Endodermal cell (in vitro differentiated cells): ENCODE data around the gene ACADVL. TPM values are rescaled to one million over a fixed set of nuclear protein-coding genes. Genes with fewer than 3 reads are reported as not detected.

Source experiments
- DNase-seq: peaks from one replicate; pipeline ENCODE4 v3.0.0-alpha.2; 2017
- H3K27ac ChIP-seq: 2 replicates; pipeline ENCODE4 v1.5.1; 2013; ENCODE audit warnings: mild to moderate bottlenecking, low read depth, low read length, moderate library complexity
- H3K27me3 ChIP-seq: 2 replicates; pipeline ENCODE4 v1.6.1; 2013; ENCODE audit warnings: mild to moderate bottlenecking, low read length, moderate library complexity; ENCODE audit not compliant: insufficient read depth, control insufficient read depth, poor library complexity, severe bottlenecking
- H3K36me3 ChIP-seq: 2 replicates; pipeline ENCODE4 v1.7.0; 2013; ENCODE audit warnings: mild to moderate bottlenecking, low read length, moderate library complexity; ENCODE audit not compliant: control insufficient read depth, insufficient read depth
- H3K4me1 ChIP-seq: one replicate; pipeline ENCODE4 v1.7.0; 2013; ENCODE audit warnings: low read length; ENCODE audit not compliant: control insufficient read depth, insufficient read depth
- H3K4me3 ChIP-seq: 2 replicates; pipeline ENCODE4 v1.5.1; 2013; ENCODE audit warnings: mild to moderate bottlenecking, low read length, moderate library complexity
- H3K9ac ChIP-seq: 2 replicates; pipeline ENCODE4 v1.6.1; 2013; ENCODE audit warnings: mild to moderate bottlenecking, low read length, moderate library complexity; ENCODE audit not compliant: poor library complexity, severe bottlenecking; ENCODE audit errors: extremely low read depth
- H3K9me3 ChIP-seq: 2 replicates; pipeline ENCODE4 v1.6.1; 2013; ENCODE audit warnings: mild to moderate bottlenecking, low read length, moderate library complexity; ENCODE audit not compliant: control insufficient read depth
- H3K27ac Mint-ChIP-seq: 2 replicates; pipeline ENCODE4 v1.8.0; 2020; ENCODE audit warnings: mixed read lengths
- H3K27me3 Mint-ChIP-seq: 2 replicates; pipeline ENCODE4 v1.8.0; 2021; ENCODE audit warnings: mild to moderate bottlenecking, mixed read lengths; ENCODE audit not compliant: insufficient read depth
- H3K36me3 Mint-ChIP-seq: 2 replicates; pipeline ENCODE4 v1.8.0; 2020; ENCODE audit warnings: low read depth, mixed read lengths
- H3K4me1 Mint-ChIP-seq: 2 replicates; pipeline ENCODE4 v1.8.0; 2020; ENCODE audit warnings: mixed read lengths
- H3K4me3 Mint-ChIP-seq: 2 replicates; pipeline ENCODE4 v1.8.0; 2020; ENCODE audit warnings: mild to moderate bottlenecking, moderate library complexity, mixed read lengths
- H3K9me3 Mint-ChIP-seq: 2 replicates; pipeline ENCODE4 v1.8.0; 2020; ENCODE audit warnings: mild to moderate bottlenecking, mixed read lengths
- CTCF ChIP-seq: fragments of 200-600 bp; sonication (generic); conservative IDR thresholded peaks from 2 replicates; pipeline ENCODE4 v1.5.0; 2021; ENCODE audit warnings: antibody characterized with exemption, mild to moderate bottlenecking
- WGBS, 2 experiments: methylation state at CpG; one replicate each; pipeline versions ENCODE4 v1.1.5 to v1.1.7; 2013; ENCODE audit warnings: missing lambda C conversion rate in 2 of 2, mixed read lengths in 1 of 2; ENCODE audit not compliant: insufficient coverage in 1 of 2, insufficient read length in 1 of 2; 5-methylcytosine and 5-hydroxymethylcytosine counted together
- total RNA-seq, 2 donors: library from RNA; stranded (reverse); fragmentation: NEBNext Ultra II Directional in 1 of 2; extraction: Animal tissue kit (Norgen Biotek cat#: 25700) in 1 of 2; gene quantifications; 2 replicates in 1 of 2; 3 replicates in 1 of 2; pipeline ENCODE4 v1.2.1, GENCODE V29; 2021

ACADVL gene
- total RNA-seq, 2 donors from 2014 or later, result 337 to 459 TPM

- WGBS, 2 experiments, result 1 to 2% methylated on average over 17 to 34 of the region's 34 CpGs
Observed at GRCh38 chr17:7204828-7205461, 14.8 kb upstream of the ACADVL start.

DNA sequence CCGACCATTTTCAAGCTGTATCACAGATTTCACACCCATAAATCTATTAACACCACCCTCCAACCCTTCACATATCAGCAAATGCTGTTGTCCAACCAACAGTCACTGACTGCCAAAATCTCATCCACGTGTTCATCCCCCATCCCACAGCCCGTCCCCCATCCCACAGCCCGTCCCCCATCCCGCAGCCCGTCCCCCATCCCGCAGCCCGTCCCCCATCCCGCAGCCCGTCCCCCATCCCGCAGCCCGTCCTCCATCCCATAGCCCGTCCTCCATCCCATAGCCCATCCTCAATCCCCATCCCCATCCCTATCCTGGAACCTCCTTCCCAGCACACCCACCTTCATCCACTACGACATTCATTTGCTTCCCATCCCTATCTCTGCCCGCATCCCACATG is 14.2 kb upstream of the ACADVL start:
- WGBS, 2 experiments, result 54% methylated on average over 4 to 12 of the region's 15 CpGs
- H3K4me1 ChIP-seq, result peaks cover 4% of the 10 kb centered on the region
- H3K27me3 Mint-ChIP-seq, result peaks cover 20% of the 10 kb centered on the region
- peak overlapping the region; percentile 84 for H3K4me3 ChIP-seq
- peaks cover 17% of the 10 kb centered on the region for H3K36me3 Mint-ChIP-seq
- peaks cover 21% of the 10 kb centered on the region for H3K36me3 ChIP-seq
- peaks cover 13% of the 10 kb centered on the region for H3K4me1 Mint-ChIP-seq
- H3K27ac ChIP-seq, result peak overlapping the region; percentile 92
- no peak for TF ChIP-seq CTCF
- DNase-seq, result peak; percentile 49
- no peak overlapping the region for H3K9ac ChIP-seq
- H3K27me3 ChIP-seq, result no peaks in the 10 kb centered on the region
- H3K4me3 Mint-ChIP-seq, result peak overlapping the region; percentile 62
- no peaks in the 10 kb centered on the region for H3K9me3 ChIP-seq
- no peaks in the 10 kb centered on the region for H3K9me3 Mint-ChIP-seq
- H3K27ac Mint-ChIP-seq, result peak overlapping the region; percentile 54

More at GRCh38 chr17:7204828-7205461, 14.8 kb upstream of the ACADVL start:
- Mint-ChIP-seq H3K4me3 (peak overlapping the region; percentile 62), H3K4me1 (peaks cover 13% of the 10 kb centered on the region), H3K9me3 (no peaks in the 10 kb centered on the region), H3K27me3 (peaks cover 20% of the 10 kb centered on the region), H3K27ac (peak overlapping the region; percentile 54), H3K36me3 (peaks cover 20% of the 10 kb centered on the region)
- no peak for TF ChIP-seq CTCF
- Histone ChIP-seq H3K27me3 (no peaks in the 10 kb centered on the region), H3K9me3 (no peaks in the 10 kb centered on the region), H3K36me3 (peaks cover 21% of the 10 kb centered on the region), H3K9ac (peak overlapping the region; percentile 25), H3K4me1 (peaks cover 4% of the 10 kb centered on the region), H3K4me3 (peak overlapping the region; percentile 84), H3K27ac (peak overlapping the region; percentile 92)
- peak; percentile 99 for DNase-seq

DNA sequence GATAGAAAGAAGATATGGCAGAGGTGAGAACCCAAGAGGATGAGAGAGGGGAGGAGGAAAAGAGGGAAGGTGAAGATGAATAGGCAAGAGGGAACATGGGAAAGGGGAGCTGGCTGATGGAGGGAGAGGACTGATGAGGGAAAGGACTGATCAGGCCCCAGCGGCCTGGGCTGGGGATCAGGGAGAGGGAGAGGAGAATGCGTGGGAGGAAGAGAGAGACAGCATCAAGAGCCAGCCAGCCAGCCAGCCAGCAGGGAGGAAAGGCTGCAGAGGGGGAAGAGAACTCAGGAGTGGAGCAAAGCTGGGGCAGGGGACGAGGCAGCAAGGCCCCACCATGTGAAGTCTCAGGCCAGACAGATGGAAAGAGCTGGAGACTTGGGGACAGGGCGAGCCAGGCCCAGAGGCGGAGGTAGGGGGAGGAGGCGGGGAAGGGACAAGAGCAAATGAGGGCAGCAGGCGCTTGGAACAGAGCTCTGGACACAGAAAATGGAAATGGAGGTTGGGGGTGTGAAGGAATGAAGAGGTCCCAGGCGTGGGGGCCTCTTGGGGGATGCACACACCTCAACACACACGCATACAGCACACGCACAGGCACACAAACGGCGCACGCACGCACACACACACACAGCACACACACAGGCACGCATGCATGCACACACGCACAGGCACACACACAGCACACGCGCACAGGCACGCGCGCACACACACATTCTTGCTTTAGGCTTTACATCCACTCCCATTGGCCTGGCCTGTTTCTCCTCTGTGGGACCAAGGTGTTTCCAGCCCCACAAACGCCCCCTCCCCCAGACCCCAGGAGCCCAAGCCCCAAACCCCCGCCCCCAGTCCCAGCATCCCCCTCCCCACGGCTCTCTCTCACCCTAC is 12.4 kb upstream of the ACADVL start:
- WGBS, 2 experiments, result 82 to 85% methylated on average over 12 to 22 of the region's 24 CpGs
- Mint-ChIP-seq H3K27ac (no peak overlapping the region), H3K4me1 (peaks cover 20% of the 10 kb centered on the region), H3K27me3 (peaks cover 23% of the 10 kb centered on the region), H3K9me3 (no peaks in the 10 kb centered on the region), H3K36me3 (peaks cover 8% of the 10 kb centered on the region), H3K4me3 (peak overlapping the region; percentile 32)
- Histone ChIP-seq H3K4me3 (no peak overlapping the region), H3K9me3 (no peaks in the 10 kb centered on the region), H3K9ac (no peak overlapping the region), H3K4me1 (peaks cover 4% of the 10 kb centered on the region), H3K27ac (peak overlapping the region; percentile 63), H3K36me3 (peaks cover 12% of the 10 kb centered on the region), H3K27me3 (no peaks in the 10 kb centered on the region)
- TF ChIP-seq CTCF, result no peak
- no peak for DNase-seq
